SK-N-SH (cell line): ENCODE results near the gene IL1R2. TPM values are rescaled to one million over a fixed set of nuclear protein-coding genes. Genes with fewer than 3 reads are reported as not detected.
A peak's percentile ranks its signal among the peaks of the same experiment; 100 is the strongest.

ENCODE experiments used
- CTCF ChIA-PET: fragments of 300-600, 350-600 bp; formaldehyde crosslinking; extraction: SDS; loops from one replicate; lab custom pipeline; 2021; lab: Yijun Ruan, JAX
- POLR2A ChIA-PET: fragments of 350-600 bp; sonication (Branson Sonifier 250); formaldehyde crosslinking; extraction: SDS; loops from one replicate; lab custom pipeline; 2020; ENCODE audit warnings: antibody characterized with exemption, inconsistent platforms; lab: Yijun Ruan, JAX
- DNase-seq: peaks from one replicate; pipeline ENCODE4 v3.0.0; 2012
- H2AFZ ChIP-seq: fragments of 200-600 bp; sonication (generic); 2 replicates; pipeline ENCODE4 v1.8.1; 2016; ENCODE audit warnings: antibody characterized with exemption, mild to moderate bottlenecking, low read depth
- H3F3A ChIP-seq: fragments of 200-600 bp; sonication (generic); replicated peaks from 2 replicates; pipeline ENCODE3; 2016; ENCODE audit warnings: antibody characterized with exemption, mild to moderate bottlenecking; ENCODE audit not compliant: insufficient read depth
- H3K27ac ChIP-seq, 2 experiments: fragments of 200-500 bp in 1 of 2; fragments of 200-600 bp in 1 of 2; sonication (Bioruptor generic) in 1 of 2; sonication (generic), shearing (Covaris generic) in 1 of 2; 2 replicates each; pipeline versions ENCODE4 v1.5.1 to v1.6.1; 2014 to 2016; ENCODE audit warnings: low read depth in 2 of 2, inconsistent platforms in 1 of 2, low read length in 1 of 2, mild to moderate bottlenecking in 1 of 2, mixed read lengths in 1 of 2
- H3K27me3 ChIP-seq: fragments of 200-600 bp; sonication (generic), shearing (Covaris generic); 2 replicates; pipeline ENCODE4 v1.6.1; 2016; ENCODE audit warnings: mixed run types; ENCODE audit not compliant: insufficient read depth
- H3K36me3 ChIP-seq, 2 experiments: fragments of 200-500 bp in 1 of 2; fragments of 200-600 bp in 1 of 2; sonication (Bioruptor generic) in 1 of 2; sonication (generic) in 1 of 2; replicated peaks in 1 of 2; 2 replicates each; pipeline versions ENCODE3 to v1.5.1; 2014 to 2016; ENCODE audit warnings: low read length in 1 of 2, mild to moderate bottlenecking in 1 of 2; ENCODE audit not compliant: insufficient read depth in 2 of 2, control insufficient read depth in 1 of 2
- H3K4me1 ChIP-seq, 2 experiments: fragments of 200-500 bp in 1 of 2; fragments of 200-600 bp in 1 of 2; sonication (Bioruptor generic) in 1 of 2; sonication (generic), shearing (Covaris generic) in 1 of 2; 2 replicates each; pipeline versions ENCODE4 v1.5.1 to v1.6.1; 2014 to 2016; ENCODE audit warnings: low read depth in 1 of 2, low read length in 1 of 2, mixed run types in 1 of 2; ENCODE audit not compliant: insufficient read depth in 2 of 2, control insufficient read depth in 1 of 2
- H3K4me2 ChIP-seq: fragments of 200-600 bp; sonication (generic), shearing (Covaris generic); 2 replicates; pipeline ENCODE4 v1.6.1; 2017; ENCODE audit warnings: mixed run types
- H3K4me3 ChIP-seq, 2 experiments: fragments of 200-500 bp in 1 of 2; fragments of 200-600 bp in 1 of 2; sonication (Bioruptor generic) in 1 of 2; sonication (generic), shearing (Covaris generic) in 1 of 2; 2 replicates each; pipeline versions ENCODE4 v1.5.1 to v1.8.1; 2014 to 2016; ENCODE audit warnings: low read depth in 2 of 2, inconsistent platforms in 1 of 2, low read length in 1 of 2, mild to moderate bottlenecking in 1 of 2, mixed read lengths in 1 of 2, moderate library complexity in 1 of 2
- H3K79me2 ChIP-seq: fragments of 200-600 bp; sonication (generic); 2 replicates; pipeline ENCODE4 v1.8.1; 2017; ENCODE audit warnings: mild to moderate bottlenecking; ENCODE audit not compliant: insufficient read depth
- H3K9ac ChIP-seq: fragments of 200-600 bp; sonication (generic); 2 replicates; pipeline ENCODE4 v1.6.1; 2017; ENCODE audit warnings: mixed run types
- H3K9me2 ChIP-seq: fragments of 200-600 bp; sonication (generic); 2 replicates; pipeline ENCODE4 v1.6.1; 2017; ENCODE audit warnings: mixed run types
- H3K9me3 ChIP-seq: fragments of 200-600 bp; sonication (generic); 2 replicates; pipeline ENCODE4 v1.6.1; 2017; ENCODE audit warnings: mixed run types, mild to moderate bottlenecking, moderate library complexity
- H4K20me1 ChIP-seq: fragments of 200-600 bp; sonication (generic); 2 replicates; pipeline ENCODE4 v1.6.1; 2017; ENCODE audit warnings: mild to moderate bottlenecking, mixed run types; ENCODE audit not compliant: insufficient read depth
- CTCF ChIP-seq: fragments of 200-600 bp; sonication (generic); IDR thresholded peaks from 2 replicates; pipeline ENCODE4 v1.6.1; 2017; ENCODE audit warnings: antibody characterized with exemption, mild to moderate bottlenecking, moderate library complexity
- ELF1 ChIP-seq: IDR thresholded peaks from 2 replicates; pipeline ENCODE4 v1.4.0; 2012
- EP300 ChIP-seq, 2 experiments: IDR thresholded peaks; 2 replicates each; pipeline versions ENCODE4 v1.4.0 to v1.6.1; 2012; ENCODE audit warnings: borderline replicate concordance in 1 of 2, low read depth in 1 of 2, low read length in 1 of 2
- EZH2phosphoT487 ChIP-seq: fragments of 200-600 bp; sonication (generic); IDR thresholded peaks from 2 replicates; pipeline ENCODE4 v1.6.1; 2017; ENCODE audit warnings: low read depth, mixed run types, mild to moderate bottlenecking, antibody characterized with exemption, moderate library complexity, borderline replicate concordance
- FOSL2 ChIP-seq: IDR thresholded peaks from 2 replicates; pipeline ENCODE4 v1.4.0; 2012; ENCODE audit warnings: low read depth, mild to moderate bottlenecking, moderate library complexity, borderline replicate concordance
- GATA2 ChIP-seq: sonication (generic); formaldehyde crosslinking; IDR thresholded peaks from 2 replicates; pipeline ENCODE4 v1.5.0; 2020; ENCODE audit warnings: mild to moderate bottlenecking, missing genetic modification reagents
- JUND ChIP-seq: IDR thresholded peaks from 2 replicates; pipeline ENCODE4 v1.4.0; 2012
- MAX ChIP-seq: IDR thresholded peaks from 2 replicates; pipeline ENCODE4 v1.4.0; 2012; ENCODE audit warnings: low read depth
- NRF1 ChIP-seq: IDR thresholded peaks from 2 replicates; pipeline ENCODE4 v1.6.1; 2012; ENCODE audit warnings: low read depth, mild to moderate bottlenecking, low read length
- RAD21 ChIP-seq: IDR thresholded peaks from 2 replicates; pipeline ENCODE4 v1.6.1; 2012; ENCODE audit warnings: mild to moderate bottlenecking, low read length
- RCOR1 ChIP-seq: fragments of 150-350 bp; IDR thresholded peaks from 2 replicates; pipeline ENCODE4 v1.6.1; 2017; ENCODE audit warnings: antibody characterized with exemption, low read length
- SMC3 ChIP-seq: IDR thresholded peaks from 2 replicates; pipeline ENCODE4 v1.6.1; 2012; ENCODE audit warnings: low read depth, low read length, improper control_type of control experiment
- TAF1 ChIP-seq: IDR thresholded peaks from 2 replicates; pipeline ENCODE4 v1.6.1; 2012; ENCODE audit warnings: low read depth, mild to moderate bottlenecking, low read length, moderate library complexity, borderline replicate concordance
- YY1 ChIP-seq: IDR thresholded peaks from 2 replicates; pipeline ENCODE4 v1.4.0; 2012; ENCODE audit warnings: low read depth, mild to moderate bottlenecking
- ZBTB33 ChIP-seq: IDR thresholded peaks from 2 replicates; pipeline ENCODE4 v1.4.0; 2012; ENCODE audit warnings: low read depth, borderline replicate concordance
- WGBS: methylation state at CpG from one replicate; pipeline ENCODE4 v1.1.6; 2017; ENCODE audit warnings: low lambda C conversion rate; 5-methylcytosine and 5-hydroxymethylcytosine counted together
- polyA plus RNA-seq, 3 experiments: library from polyadenylated mRNA; depleted of rRNA; stranded (reverse); fragments of >200 nt; gene quantifications; 2 replicates each; pipeline ENCODE4 v1.2.3, GENCODE V29; 2012
- TF ChIP-seq, protein P1 (sequence below): fragments of 150-350 bp; IDR thresholded peaks from 2 replicates; pipeline ENCODE4 v1.6.1; 2016; ENCODE audit warnings: mild to moderate bottlenecking, low read depth, low read length
- TF ChIP-seq, protein P2 (sequence below): IDR thresholded peaks from 2 replicates; pipeline ENCODE4 v1.6.1; 2012; ENCODE audit warnings: mild to moderate bottlenecking, low read depth, low read length, moderate library complexity

The IL1R2 gene
- polyA plus RNA-seq, 1 of the 3 experiments (the other 2 are of a cell fraction) = 0.16 TPM

- DNase-seq = no peak
- Histone ChIP-seq H4K20me1 (no peaks in the 10 kb centered on the region), H3K79me2 (no peaks in the 10 kb centered on the region), H2AFZ (no peak overlapping the region), H3K9ac (no peak overlapping the region), H3K4me1 (peaks cover 13 to 14% of the 10 kb centered on the region in 2 experiments), H3K27ac (peak overlapping the region in 1 of 2 experiments; percentile 54; a peak in 1 of 4 replicates), H3K27me3 (no peaks in the 10 kb centered on the region), H3K36me3 (no peaks in the 10 kb centered on the region), H3K9me2 (no peaks in the 10 kb centered on the region), H3F3A (peaks cover 15% of the 10 kb centered on the region), H3K9me3 (no peaks in the 10 kb centered on the region), H3K4me3 (no peak overlapping the region), H3K4me2 (peak overlapping the region; percentile 31; the same call in 1 of the 2 replicates)
- no peak for TF ChIP-seq GATA2 (CRISPR knock-in tag)
- TF ChIP-seq, protein P1, sequence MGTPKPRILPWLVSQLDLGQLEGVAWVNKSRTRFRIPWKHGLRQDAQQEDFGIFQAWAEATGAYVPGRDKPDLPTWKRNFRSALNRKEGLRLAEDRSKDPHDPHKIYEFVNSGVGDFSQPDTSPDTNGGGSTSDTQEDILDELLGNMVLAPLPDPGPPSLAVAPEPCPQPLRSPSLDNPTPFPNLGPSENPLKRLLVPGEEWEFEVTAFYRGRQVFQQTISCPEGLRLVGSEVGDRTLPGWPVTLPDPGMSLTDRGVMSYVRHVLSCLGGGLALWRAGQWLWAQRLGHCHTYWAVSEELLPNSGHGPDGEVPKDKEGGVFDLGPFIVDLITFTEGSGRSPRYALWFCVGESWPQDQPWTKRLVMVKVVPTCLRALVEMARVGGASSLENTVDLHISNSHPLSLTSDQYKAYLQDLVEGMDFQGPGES = no peak
- no peak for TF ChIP-seq NRF1
- no peak for TF ChIP-seq FOSL2
- no peak for TF ChIP-seq SMC3
- no peak for TF ChIP-seq ELF1
- TF ChIP-seq RAD21 = no peak
- no peak for TF ChIP-seq EP300 (IDR thresholded peaks at IDR 0.05; ENCODE audit: borderline replicate concordance in 1 of 2, low read depth in 1 of 2, low read length in 1 of 2)
- no peak for TF ChIP-seq JUND
- TF ChIP-seq MAX = no peak
- TF ChIP-seq, protein P2, sequence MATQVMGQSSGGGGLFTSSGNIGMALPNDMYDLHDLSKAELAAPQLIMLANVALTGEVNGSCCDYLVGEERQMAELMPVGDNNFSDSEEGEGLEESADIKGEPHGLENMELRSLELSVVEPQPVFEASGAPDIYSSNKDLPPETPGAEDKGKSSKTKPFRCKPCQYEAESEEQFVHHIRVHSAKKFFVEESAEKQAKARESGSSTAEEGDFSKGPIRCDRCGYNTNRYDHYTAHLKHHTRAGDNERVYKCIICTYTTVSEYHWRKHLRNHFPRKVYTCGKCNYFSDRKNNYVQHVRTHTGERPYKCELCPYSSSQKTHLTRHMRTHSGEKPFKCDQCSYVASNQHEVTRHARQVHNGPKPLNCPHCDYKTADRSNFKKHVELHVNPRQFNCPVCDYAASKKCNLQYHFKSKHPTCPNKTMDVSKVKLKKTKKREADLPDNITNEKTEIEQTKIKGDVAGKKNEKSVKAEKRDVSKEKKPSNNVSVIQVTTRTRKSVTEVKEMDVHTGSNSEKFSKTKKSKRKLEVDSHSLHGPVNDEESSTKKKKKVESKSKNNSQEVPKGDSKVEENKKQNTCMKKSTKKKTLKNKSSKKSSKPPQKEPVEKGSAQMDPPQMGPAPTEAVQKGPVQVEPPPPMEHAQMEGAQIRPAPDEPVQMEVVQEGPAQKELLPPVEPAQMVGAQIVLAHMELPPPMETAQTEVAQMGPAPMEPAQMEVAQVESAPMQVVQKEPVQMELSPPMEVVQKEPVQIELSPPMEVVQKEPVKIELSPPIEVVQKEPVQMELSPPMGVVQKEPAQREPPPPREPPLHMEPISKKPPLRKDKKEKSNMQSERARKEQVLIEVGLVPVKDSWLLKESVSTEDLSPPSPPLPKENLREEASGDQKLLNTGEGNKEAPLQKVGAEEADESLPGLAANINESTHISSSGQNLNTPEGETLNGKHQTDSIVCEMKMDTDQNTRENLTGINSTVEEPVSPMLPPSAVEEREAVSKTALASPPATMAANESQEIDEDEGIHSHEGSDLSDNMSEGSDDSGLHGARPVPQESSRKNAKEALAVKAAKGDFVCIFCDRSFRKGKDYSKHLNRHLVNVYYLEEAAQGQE = no peak
- no peak for TF ChIP-seq YY1
- TF ChIP-seq RCOR1 = no peak
- no peak for TF ChIP-seq ZBTB33
- no peak for TF ChIP-seq EZH2phosphoT487
- TF ChIP-seq CTCF = no peak
- TF ChIP-seq TAF1 = no peak
- ChIA-PET POLR2A (no interaction called here), CTCF (interaction anchor here (1.2 kb wide), 1 partner anchor 23 kb away, joined by 3 read pairs; no protein-coding TSS in a partner anchor)
- WGBS = 91% methylated on average over 8 of the region's 8 CpGs
These were observed 77.7 kb downstream of the IL1R2 start for GRCh38 chr2:102069311-102069974.
